ENCODE data around the gene POLD3. TPM values are rescaled to one million over a fixed set of nuclear protein-coding genes. Genes with fewer than 3 reads are reported as not detected.

The POLD3 gene
- total RNA-seq, 1 experiment from 2014 or later, result 49.7 TPM

DNA sequence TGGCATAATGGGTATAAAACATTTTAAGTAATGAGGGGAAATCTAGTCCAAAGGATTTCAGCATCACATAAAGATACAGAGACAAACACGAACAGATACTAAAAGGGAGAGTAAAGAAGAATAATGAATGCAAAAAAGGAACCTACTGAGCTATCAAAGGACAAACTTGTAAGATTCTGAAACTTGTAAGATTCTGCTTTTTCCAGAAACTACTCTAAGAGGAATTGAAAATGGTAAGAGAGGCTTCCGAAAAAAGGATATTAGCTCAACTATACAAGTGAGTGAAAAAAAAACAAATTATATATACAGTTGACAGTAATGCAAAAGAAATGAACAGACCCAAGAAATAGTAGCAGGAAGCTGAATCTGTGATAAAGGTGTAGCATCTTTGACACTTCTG, 37.7 kb downstream of the POLD3 start:
- peaks cover 6% of the 10 kb centered on the region for H3K4me1 Mint-ChIP-seq (ENCODE audit: low read depth, unreplicated experiment)
- no TSS peak for BruUV-seq (replicated peaks)
- CTCF ChIA-PET, result no interaction called here

DNA sequence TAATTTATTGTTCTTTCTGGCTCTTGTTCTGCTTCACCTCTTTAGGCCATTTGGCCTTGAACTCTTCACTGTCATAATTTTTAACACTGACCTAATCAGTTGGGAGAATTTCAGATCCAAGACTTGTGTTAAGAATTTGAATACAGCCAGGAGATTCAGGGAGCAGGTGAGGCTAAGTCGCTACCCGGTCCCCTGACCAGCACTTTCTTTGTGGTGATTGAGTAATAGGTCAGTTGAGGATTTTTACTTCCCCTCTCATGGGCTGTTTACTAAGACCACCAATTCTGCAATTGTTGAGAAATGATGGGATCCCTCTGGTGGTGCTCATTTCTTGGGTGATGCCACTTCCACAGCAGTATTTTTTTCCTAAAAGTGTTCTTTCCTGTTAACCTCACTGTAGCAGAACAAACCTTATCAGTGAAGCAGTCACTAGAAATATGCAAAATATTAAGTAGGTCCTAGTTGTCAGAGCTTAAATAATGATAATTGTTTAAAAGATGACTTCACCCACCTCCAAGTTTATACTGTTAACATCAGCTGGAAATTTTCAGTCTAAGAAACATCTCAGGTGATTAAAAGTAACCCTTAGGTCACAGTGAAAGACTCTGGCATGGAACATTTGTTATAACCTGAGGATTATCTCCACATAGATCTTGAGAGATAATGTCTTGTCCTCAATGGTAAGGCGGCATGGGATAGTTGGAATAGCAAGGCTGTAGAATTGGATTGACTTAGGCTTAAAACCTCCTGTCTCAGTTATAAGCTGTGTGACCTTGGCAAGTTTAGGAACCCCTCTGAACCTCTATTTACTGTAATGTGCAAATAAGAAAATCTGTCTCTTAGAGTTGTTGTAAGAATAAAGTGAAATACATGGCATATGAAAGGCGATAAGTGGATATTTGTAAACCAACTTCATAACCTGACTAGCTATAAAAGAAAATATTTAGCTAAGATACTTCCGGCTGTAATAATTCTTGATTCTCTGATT, 41.3 kb downstream of the POLD3 start:
- H3K27me3 ChIP-seq (replicated peaks; ENCODE audit: control insufficient read depth, insufficient read depth, low read length), result no peaks in the 10 kb centered on the region
- H3K4me1 ChIP-seq, result no peaks in the 10 kb centered on the region
- Mint-ChIP-seq H3K4me1 (ENCODE audit: low read depth, unreplicated experiment) (no peaks in the 10 kb centered on the region), H3K27ac (ENCODE audit: unreplicated experiment) (no peak overlapping the region), H3K27me3 (ENCODE audit: insufficient read depth, unreplicated experiment) (no peaks in the 10 kb centered on the region), H3K9me3 (ENCODE audit: unreplicated experiment) (no peaks in the 10 kb centered on the region), H3K4me3 (ENCODE audit: unreplicated experiment) (no peak overlapping the region), H3K36me3 (ENCODE audit: insufficient read depth, unreplicated experiment) (peaks cover 61% of the 10 kb centered on the region)
- no peaks in the 10 kb centered on the region for H3K9me3 ChIP-seq
- CTCF ChIA-PET, result interaction anchor here (1.1 kb wide), 1 partner anchor 92 kb away, joined by 3 read pairs; no protein-coding TSS in a partner anchor
- DNase-seq, result no peak
- H3K36me3 ChIP-seq (ENCODE audit: control insufficient read depth, insufficient read depth, low read length), result peaks cover 4% of the 10 kb centered on the region
- intact Hi-C loops (cut with micrococcal nuclease; ENCODE audit: unreplicated experiment), result loop anchor here (1.0 kb wide), 2 partner anchors 93 to 237 kb away; no protein-coding TSS in a partner anchor
- no peak overlapping the region for H3K4me3 ChIP-seq (ENCODE audit: low read depth, low read length)
- TF ChIP-seq, protein P1, sequence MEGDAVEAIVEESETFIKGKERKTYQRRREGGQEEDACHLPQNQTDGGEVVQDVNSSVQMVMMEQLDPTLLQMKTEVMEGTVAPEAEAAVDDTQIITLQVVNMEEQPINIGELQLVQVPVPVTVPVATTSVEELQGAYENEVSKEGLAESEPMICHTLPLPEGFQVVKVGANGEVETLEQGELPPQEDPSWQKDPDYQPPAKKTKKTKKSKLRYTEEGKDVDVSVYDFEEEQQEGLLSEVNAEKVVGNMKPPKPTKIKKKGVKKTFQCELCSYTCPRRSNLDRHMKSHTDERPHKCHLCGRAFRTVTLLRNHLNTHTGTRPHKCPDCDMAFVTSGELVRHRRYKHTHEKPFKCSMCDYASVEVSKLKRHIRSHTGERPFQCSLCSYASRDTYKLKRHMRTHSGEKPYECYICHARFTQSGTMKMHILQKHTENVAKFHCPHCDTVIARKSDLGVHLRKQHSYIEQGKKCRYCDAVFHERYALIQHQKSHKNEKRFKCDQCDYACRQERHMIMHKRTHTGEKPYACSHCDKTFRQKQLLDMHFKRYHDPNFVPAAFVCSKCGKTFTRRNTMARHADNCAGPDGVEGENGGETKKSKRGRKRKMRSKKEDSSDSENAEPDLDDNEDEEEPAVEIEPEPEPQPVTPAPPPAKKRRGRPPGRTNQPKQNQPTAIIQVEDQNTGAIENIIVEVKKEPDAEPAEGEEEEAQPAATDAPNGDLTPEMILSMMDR (IDR thresholded peaks at IDR 0.05; ENCODE audit: insufficient read depth in 1 of 2, low read depth in 1 of 2, low read length in 1 of 2, severe bottlenecking in 1 of 2, unreplicated experiment in 1 of 2), result no peak
- POLR2A ChIA-PET, result no interaction called here
- BruUV-seq (replicated peaks), result no TSS peak

More for the DNA sequence above, 37.7 kb downstream of the POLD3 start:
- DNase-seq, result no peak
- Mint-ChIP-seq H3K27ac (ENCODE audit: unreplicated experiment) (no peak overlapping the region), H3K36me3 (ENCODE audit: insufficient read depth, unreplicated experiment) (peaks cover 50% of the 10 kb centered on the region), H3K27me3 (ENCODE audit: insufficient read depth, unreplicated experiment) (no peaks in the 10 kb centered on the region), H3K4me3 (ENCODE audit: unreplicated experiment) (no peak overlapping the region), H3K9me3 (ENCODE audit: unreplicated experiment) (no peaks in the 10 kb centered on the region)
- Histone ChIP-seq H3K4me1 (no peaks in the 10 kb centered on the region), H3K9me3 (no peaks in the 10 kb centered on the region), H3K4me3 (ENCODE audit: low read depth, low read length) (no peak overlapping the region), H3K27me3 (replicated peaks; ENCODE audit: control insufficient read depth, insufficient read depth, low read length) (no peaks in the 10 kb centered on the region), H3K36me3 (ENCODE audit: control insufficient read depth, insufficient read depth, low read length) (peaks cover 1% of the 10 kb centered on the region)
- TF ChIP-seq, protein P1 (IDR thresholded peaks at IDR 0.05; ENCODE audit: insufficient read depth in 1 of 2, low read depth in 1 of 2, low read length in 1 of 2, severe bottlenecking in 1 of 2, unreplicated experiment in 1 of 2), result no peak
- intact Hi-C loops (cut with micrococcal nuclease; ENCODE audit: unreplicated experiment), result no loop called here
- POLR2A ChIA-PET, result no interaction called here

DNA sequence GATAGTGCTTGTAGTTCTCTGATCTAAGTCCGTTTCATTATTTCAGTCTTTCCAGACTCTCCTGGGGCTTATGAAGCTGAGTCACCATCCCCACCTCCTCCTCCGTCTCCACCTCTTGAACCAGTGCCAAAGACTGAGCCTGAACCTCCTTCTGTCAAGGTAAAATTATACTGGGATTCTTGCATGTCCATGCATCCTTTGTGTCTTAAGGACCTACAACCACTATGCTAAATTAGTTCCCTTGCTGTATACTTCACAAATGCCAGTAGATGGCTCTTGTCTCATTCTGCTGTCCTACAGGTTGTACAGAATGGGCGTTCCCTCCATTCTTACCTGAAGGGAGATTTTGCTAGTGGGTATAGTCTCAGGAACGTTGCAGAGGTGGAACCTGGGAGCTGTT, 42.2 kb downstream of the POLD3 start:
- ChIA-PET CTCF (interaction anchor here (0.7 kb wide), 1 partner anchor 216 kb away, joined by 3 read pairs; no protein-coding TSS in a partner anchor), POLR2A (no interaction called here)
- no peak overlapping the region for H3K4me3 Mint-ChIP-seq (ENCODE audit: unreplicated experiment)
- H3K36me3 ChIP-seq (ENCODE audit: control insufficient read depth, insufficient read depth, low read length), result peaks cover 5% of the 10 kb centered on the region
- H3K4me1 Mint-ChIP-seq (ENCODE audit: low read depth, unreplicated experiment), result no peaks in the 10 kb centered on the region
- no peaks in the 10 kb centered on the region for H3K4me1 ChIP-seq
- no peaks in the 10 kb centered on the region for H3K9me3 Mint-ChIP-seq (ENCODE audit: unreplicated experiment)
- H3K9me3 ChIP-seq, result no peaks in the 10 kb centered on the region
- TF ChIP-seq, protein P1 (IDR thresholded peaks at IDR 0.05; ENCODE audit: insufficient read depth in 1 of 2, low read depth in 1 of 2, low read length in 1 of 2, severe bottlenecking in 1 of 2, unreplicated experiment in 1 of 2), result peak; percentile 43 to 65
- intact Hi-C loops (cut with micrococcal nuclease; ENCODE audit: unreplicated experiment), result loop anchor here (1.0 kb wide), 2 partner anchors 92 to 236 kb away; no protein-coding TSS in a partner anchor
- peaks cover 58% of the 10 kb centered on the region for H3K36me3 Mint-ChIP-seq (ENCODE audit: insufficient read depth, unreplicated experiment)
- H3K27me3 Mint-ChIP-seq (ENCODE audit: insufficient read depth, unreplicated experiment), result no peaks in the 10 kb centered on the region
- DNase-seq, result peak in 1 of 2 experiments; percentile 41
- no peak overlapping the region for H3K27ac Mint-ChIP-seq (ENCODE audit: unreplicated experiment)
- no peaks in the 10 kb centered on the region for H3K27me3 ChIP-seq (replicated peaks; ENCODE audit: control insufficient read depth, insufficient read depth, low read length)
- BruUV-seq (replicated peaks), result no TSS peak
- no peak overlapping the region for H3K4me3 ChIP-seq (ENCODE audit: low read depth, low read length)

Data from Caco-2 (cell line).